Muscle layer of duodenum (tissue), 2 donors: ENCODE measurements around the gene GABBR2.

Experiments used
- H3K27ac ChIP-seq: one replicate; pipeline ENCODE4 v1.7.0; 2013; ENCODE audit warnings: mild to moderate bottlenecking, low read length
- H3K27me3 ChIP-seq: one replicate; pipeline ENCODE4 v1.7.0; 2013; ENCODE audit warnings: low read depth, mild to moderate bottlenecking, control low read depth, low read length
- H3K36me3 ChIP-seq, 2 donors: one replicate each; pipeline ENCODE4 v1.7.0; 2013; ENCODE audit warnings: low read length in 2 of 2, control low read depth in 1 of 2, mild to moderate bottlenecking in 1 of 2; ENCODE audit not compliant: insufficient read depth in 2 of 2, control insufficient read depth in 1 of 2
- H3K4me1 ChIP-seq, 2 donors: one replicate each; pipeline ENCODE4 v1.7.0; 2013; ENCODE audit warnings: low read length in 2 of 2, mild to moderate bottlenecking in 2 of 2, control low read depth in 1 of 2, moderate library complexity in 1 of 2; ENCODE audit not compliant: insufficient read depth in 2 of 2, control insufficient read depth in 1 of 2
- H3K4me3 ChIP-seq, 2 donors: one replicate each; pipeline ENCODE4 v1.7.0; 2013; ENCODE audit warnings: low read length in 2 of 2, low read depth in 1 of 2, mild to moderate bottlenecking in 1 of 2
- H3K9me3 ChIP-seq, 2 donors: one replicate each; pipeline ENCODE4 v1.7.0; 2013; ENCODE audit warnings: low read length in 2 of 2, control low read depth in 1 of 2, mild to moderate bottlenecking in 1 of 2; ENCODE audit not compliant: control insufficient read depth in 1 of 2
- donor health status: healthy.

Gene GABBR2

DNA sequence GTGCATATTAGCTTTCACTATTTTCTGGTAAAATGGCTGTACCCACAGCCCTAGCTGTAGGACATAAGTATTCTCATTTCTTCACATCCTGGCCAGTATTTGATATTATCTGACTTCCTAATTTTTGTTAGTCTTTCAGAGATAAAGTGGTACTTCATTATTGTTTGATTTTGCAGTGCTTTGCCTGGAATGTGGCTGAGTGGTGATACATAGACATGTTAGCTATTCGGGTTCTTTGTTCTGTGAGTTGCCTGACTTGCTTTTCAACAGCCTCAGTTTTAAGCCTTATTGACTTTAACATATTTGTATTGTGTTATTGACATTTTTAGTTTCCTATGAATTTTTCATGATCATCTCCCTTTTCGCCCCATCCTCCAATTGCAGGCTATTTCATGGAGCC lies 161.1 kb downstream of the GABBR2 start:
- Histone ChIP-seq H3K27me3 (no peaks in the 10 kb centered on the region), H3K9me3 (no peaks in the 10 kb centered on the region), H3K4me1 (no peaks in the 10 kb centered on the region), H3K36me3 (no peaks in the 10 kb centered on the region), H3K4me3 (no peak overlapping the region), H3K27ac (no peak overlapping the region)

DNA sequence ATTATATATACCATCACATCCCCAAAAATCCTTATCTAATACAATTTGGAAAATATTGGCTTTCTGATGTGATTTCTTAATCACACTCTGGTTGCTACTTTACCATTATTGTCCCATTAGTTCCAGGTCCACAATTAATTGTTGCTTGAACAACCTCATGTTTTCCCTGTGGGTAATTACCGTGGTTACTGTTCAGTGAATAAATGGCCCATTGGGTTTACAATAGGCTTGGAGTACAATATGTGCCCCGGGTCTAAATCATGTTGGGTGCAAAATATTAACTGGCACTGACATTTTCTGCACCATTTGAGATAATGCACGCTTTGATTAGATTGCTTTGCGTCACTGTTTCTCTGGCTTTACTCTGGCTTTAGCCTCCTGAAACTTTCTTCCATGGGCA lies 163.7 kb downstream of the GABBR2 start:
- no peak overlapping the region for H3K4me3 ChIP-seq
- H3K4me1 ChIP-seq = no peaks in the 10 kb centered on the region
- H3K27ac ChIP-seq = no peak overlapping the region
- no peaks in the 10 kb centered on the region for H3K36me3 ChIP-seq
- no peaks in the 10 kb centered on the region for H3K9me3 ChIP-seq
- no peaks in the 10 kb centered on the region for H3K27me3 ChIP-seq

DNA sequence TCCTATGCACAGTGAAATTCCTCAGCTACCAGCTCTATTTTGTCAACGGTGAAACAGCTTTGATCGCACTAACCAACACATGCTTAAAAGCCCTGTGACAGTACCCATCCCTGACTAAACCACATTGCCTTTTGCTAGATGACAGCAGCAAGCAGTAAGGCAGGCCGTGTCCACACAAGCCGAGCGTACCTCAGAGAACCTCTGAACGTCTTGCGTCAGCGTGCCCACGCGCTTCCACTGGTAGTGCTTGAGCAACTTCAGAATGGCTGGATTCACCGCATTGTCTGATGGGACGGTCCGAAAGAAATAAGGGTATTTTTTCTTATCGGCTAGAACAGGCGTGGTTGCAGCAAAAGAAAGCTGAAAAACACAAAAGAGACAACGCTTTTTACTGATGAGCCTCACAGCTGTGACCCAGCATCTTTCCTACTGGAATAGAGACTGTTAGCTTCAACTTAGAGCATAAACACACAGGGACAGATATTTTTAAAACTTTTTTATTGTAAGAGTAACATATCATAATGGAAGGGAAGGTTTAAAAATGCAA lies 167.0 kb downstream of the GABBR2 start:
- no peaks in the 10 kb centered on the region for H3K27me3 ChIP-seq
- no peaks in the 10 kb centered on the region for H3K4me1 ChIP-seq
- H3K4me3 ChIP-seq = no peak overlapping the region
- peaks cover 0 to 3% of the 10 kb centered on the region in 2 donors for H3K9me3 ChIP-seq
- no peaks in the 10 kb centered on the region for H3K36me3 ChIP-seq
- H3K27ac ChIP-seq = no peak overlapping the region

DNA sequence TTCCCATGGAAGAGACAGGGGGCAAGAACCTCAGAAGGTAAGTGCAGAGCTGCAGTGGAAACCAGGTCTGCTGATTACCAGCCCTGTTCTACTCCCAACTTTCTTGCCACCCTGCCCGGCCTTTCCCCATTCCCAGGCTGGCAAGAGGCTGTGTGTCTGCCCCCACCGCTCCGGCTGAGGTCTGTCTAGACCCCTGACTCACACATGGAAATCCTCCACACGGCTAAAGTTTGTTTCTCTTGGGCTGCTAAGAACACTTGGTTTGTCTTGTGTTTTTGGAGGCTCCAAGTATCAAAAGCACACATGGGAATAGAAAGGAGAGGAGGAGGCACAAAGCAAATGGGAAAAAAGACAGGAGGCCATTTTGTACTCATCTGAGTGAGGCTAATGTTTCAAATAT lies 168.3 kb downstream of the GABBR2 start:
- Histone ChIP-seq H3K27me3 (no peaks in the 10 kb centered on the region), H3K27ac (no peak overlapping the region), H3K4me3 (no peak overlapping the region), H3K36me3 (no peaks in the 10 kb centered on the region), H3K9me3 (peaks cover 0 to 4% of the 10 kb centered on the region in 2 donors), H3K4me1 (no peaks in the 10 kb centered on the region)

DNA sequence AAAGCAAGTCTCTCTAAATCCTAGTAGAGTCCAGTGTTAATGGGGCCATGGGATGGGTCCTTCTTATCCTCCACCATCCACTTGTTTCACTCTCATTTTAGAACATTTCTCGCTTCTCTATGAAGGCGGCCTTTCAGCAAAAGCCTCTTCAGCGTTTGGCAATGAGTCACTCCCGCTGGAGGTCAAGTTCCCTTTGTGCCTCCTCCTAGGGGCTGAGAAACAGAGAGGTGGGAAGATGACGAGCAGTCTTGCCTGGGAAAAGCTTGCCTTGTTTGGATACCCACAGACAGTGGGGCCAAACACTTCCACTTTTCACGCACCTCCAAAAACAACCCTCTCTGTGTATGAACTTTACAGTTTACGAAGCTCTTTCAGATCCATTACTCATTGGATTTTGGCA lies 168.8 kb downstream of the GABBR2 start:
- Histone ChIP-seq H3K36me3 (no peaks in the 10 kb centered on the region), H3K4me1 (no peaks in the 10 kb centered on the region), H3K4me3 (no peak overlapping the region), H3K9me3 (peaks cover 0 to 4% of the 10 kb centered on the region in 2 donors), H3K27me3 (no peaks in the 10 kb centered on the region), H3K27ac (no peak overlapping the region)

DNA sequence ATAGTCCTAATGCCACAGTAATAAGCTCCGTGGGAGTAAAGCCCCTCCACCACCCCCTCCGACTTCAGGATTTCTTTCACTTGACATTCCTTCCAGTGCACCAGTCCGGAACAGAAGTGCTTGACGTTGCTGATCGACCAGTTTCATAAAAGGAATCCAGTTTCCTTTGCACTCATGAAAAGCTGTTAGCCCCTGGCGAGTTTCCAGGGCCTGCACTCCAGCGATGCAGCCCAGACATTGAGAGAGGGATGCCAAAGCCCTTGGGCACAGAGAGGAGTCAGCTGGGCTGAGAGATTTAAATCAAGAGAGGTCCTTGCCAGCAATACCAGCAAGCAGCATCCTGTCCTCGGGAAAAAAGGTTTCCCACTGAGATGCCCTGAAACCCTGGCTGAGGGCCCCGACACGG lies 170.1 kb downstream of the GABBR2 start:
- no peaks in the 10 kb centered on the region for H3K36me3 ChIP-seq
- no peak overlapping the region for H3K27ac ChIP-seq
- no peaks in the 10 kb centered on the region for H3K27me3 ChIP-seq
- H3K4me1 ChIP-seq = no peaks in the 10 kb centered on the region
- H3K4me3 ChIP-seq = no peak overlapping the region
- H3K9me3 ChIP-seq = peaks cover 0 to 4% of the 10 kb centered on the region in 2 donors

DNA sequence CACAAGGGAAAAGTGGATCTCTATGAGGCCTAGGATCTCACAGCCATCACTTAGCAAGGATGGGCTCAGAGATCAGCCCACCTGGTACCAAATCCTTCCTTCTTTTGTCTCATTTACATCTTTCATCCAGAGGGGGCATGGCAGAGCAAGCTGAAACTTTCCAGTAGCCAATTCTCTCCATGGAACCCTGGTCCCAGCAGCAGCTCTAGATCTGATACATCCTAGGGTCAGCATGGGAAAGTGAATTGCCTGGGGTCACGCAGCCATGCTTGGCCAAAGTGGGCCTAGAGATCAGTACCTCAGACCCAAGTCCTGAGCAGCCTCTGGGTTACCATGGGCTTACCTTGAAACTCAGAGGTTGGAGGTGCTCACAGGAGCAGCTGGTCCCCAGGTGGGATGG lies 170.5 kb downstream of the GABBR2 start:
- Histone ChIP-seq H3K27ac (no peak overlapping the region), H3K4me1 (no peaks in the 10 kb centered on the region), H3K36me3 (no peaks in the 10 kb centered on the region), H3K27me3 (no peaks in the 10 kb centered on the region), H3K4me3 (no peak overlapping the region), H3K9me3 (peaks cover 0 to 4% of the 10 kb centered on the region in 2 donors)

DNA sequence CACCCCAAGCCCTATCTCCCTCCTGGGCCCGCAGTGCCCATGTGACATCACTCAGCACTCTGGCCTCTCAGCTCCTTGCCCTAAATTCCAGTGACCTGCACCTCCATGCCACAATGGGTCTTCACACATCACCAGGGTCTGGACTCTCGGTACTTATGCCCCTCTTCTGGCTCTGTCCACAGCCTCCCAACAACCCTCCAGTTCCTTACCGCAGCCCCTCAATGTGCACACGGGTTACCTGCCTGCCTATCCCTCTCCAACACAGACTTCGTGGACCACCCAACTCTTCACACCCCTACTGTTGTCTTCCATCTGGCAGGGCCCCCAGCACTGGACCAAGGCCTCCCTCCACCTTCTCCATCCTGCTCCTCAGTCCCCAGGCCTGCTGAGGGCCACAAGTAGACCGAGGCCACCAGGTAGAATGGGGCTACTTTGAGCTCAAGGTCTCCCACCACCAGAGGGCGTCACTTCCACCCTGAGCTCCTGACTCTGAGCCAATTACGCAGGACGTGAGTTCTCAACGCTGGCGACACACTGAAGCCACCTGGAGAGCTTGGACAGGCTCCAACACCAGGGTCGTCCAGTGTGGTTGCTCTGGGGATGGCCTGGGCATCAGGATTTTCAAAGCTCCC lies 172.1 kb downstream of the GABBR2 start:
- Histone ChIP-seq H3K27me3 (no peaks in the 10 kb centered on the region), H3K4me1 (no peaks in the 10 kb centered on the region), H3K36me3 (no peaks in the 10 kb centered on the region), H3K9me3 (peaks cover 0 to 4% of the 10 kb centered on the region in 2 donors), H3K4me3 (no peak overlapping the region), H3K27ac (no peak overlapping the region)

DNA sequence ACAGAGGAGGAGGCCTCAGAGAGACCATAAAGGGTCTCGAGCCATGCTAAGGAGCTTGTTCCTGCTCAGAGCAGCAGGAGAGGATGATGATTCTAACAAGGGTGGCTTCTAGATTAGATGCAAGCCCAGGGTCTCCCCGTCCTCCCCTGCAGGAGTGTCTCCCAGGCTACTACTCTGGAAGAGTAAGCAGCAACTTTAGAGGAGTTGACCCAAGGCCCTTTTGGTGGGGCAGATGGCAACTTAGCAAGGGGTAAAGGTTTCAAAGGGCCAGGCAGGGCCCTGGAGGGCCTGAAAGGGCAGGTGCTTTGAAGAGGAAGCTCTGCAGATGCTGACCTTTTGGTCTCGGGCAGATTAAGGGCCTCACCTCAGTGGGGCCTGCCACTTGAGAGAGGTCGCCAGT lies 174.9 kb downstream of the GABBR2 start:
- Histone ChIP-seq H3K27me3 (no peaks in the 10 kb centered on the region), H3K4me1 (no peaks in the 10 kb centered on the region), H3K4me3 (no peak overlapping the region), H3K36me3 (no peaks in the 10 kb centered on the region), H3K27ac (no peak overlapping the region), H3K9me3 (peaks cover 0 to 4% of the 10 kb centered on the region in 2 donors)

DNA sequence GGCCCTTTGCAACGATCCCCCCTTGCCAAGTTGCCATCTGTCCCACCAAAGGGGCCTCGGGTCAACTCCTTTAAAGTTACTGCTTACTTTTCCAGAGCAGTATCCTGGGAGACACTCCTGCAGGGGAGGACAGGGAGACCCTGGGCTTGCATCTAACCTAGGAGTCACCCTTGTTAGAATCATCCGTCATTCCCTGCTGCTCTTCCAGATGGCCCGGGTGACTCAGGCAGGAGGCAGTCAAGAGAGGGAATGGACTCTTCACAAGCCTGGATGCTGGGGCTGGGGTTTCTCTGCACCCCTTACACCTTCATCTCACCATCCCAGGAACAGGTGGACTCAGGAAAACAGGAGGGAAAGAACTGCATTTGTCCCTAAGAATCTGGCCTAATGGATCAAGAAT lies 175.6 kb downstream of the GABBR2 start:
- H3K4me3 ChIP-seq = no peak overlapping the region
- H3K27me3 ChIP-seq = no peaks in the 10 kb centered on the region
- peaks cover 0 to 4% of the 10 kb centered on the region in 2 donors for H3K9me3 ChIP-seq
- no peaks in the 10 kb centered on the region for H3K36me3 ChIP-seq
- H3K4me1 ChIP-seq = no peaks in the 10 kb centered on the region
- no peak overlapping the region for H3K27ac ChIP-seq

DNA sequence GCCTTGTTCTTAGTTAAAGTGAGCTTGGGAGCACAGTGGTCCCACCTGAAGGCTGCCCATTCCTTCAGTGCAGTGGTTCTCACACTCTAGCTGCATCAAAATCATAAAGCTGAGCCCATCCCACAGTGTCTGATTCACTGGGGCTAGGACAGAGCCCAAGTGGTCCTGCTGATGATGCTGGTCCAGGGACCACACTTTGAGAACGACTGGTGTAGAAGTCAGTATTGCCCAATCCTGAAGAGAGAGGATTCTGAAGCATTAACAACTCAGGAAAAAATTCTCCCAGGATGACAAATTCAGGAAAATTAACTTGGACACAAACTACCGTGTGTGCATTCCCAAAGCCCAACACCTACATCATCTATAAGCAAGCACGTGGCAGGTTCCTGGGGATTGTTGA lies 176.2 kb downstream of the GABBR2 start:
- H3K9me3 ChIP-seq = peaks cover 0 to 4% of the 10 kb centered on the region in 2 donors
- no peak overlapping the region for H3K4me3 ChIP-seq
- no peaks in the 10 kb centered on the region for H3K27me3 ChIP-seq
- H3K36me3 ChIP-seq = no peaks in the 10 kb centered on the region
- H3K4me1 ChIP-seq = no peaks in the 10 kb centered on the region
- no peak overlapping the region for H3K27ac ChIP-seq

DNA sequence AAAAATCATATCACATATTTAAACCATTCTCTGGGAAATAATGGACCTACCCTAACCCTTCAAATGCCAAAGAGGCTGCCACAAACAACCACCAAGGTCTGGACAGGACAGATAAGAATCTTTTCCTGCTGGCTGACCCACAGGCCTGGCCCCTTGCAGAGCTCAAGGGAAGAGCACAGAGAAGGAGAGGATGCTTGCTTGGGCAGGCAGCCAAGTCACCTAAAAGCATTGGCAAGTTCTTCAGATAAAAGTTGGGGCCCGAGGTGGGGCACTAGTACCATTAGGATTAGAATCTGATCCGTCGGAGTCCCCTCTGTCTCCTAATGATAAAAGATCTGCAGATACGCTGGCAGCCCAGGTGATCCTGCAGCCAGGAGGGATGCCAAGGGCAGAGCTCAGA lies 176.6 kb downstream of the GABBR2 start:
- no peaks in the 10 kb centered on the region for H3K27me3 ChIP-seq
- H3K9me3 ChIP-seq = peaks cover 0 to 4% of the 10 kb centered on the region in 2 donors
- H3K4me3 ChIP-seq = no peak overlapping the region
- H3K27ac ChIP-seq = no peak overlapping the region
- no peaks in the 10 kb centered on the region for H3K36me3 ChIP-seq
- H3K4me1 ChIP-seq = no peaks in the 10 kb centered on the region
